Measurements from ENCODE around the gene FANCE. TPM values are rescaled to one million over a fixed set of nuclear protein-coding genes. Genes with fewer than 3 reads are reported as not detected.
A peak's percentile ranks its signal among the peaks of the same experiment; 100 is the strongest.

The FANCE gene
- total and polyA plus RNA-seq, 9 of the 15 experiments (the other 6 are each of a cell fraction or from before 2014, with no cell fraction given), result 5.7 to 30.2 (median 17.0) TPM

DNA sequence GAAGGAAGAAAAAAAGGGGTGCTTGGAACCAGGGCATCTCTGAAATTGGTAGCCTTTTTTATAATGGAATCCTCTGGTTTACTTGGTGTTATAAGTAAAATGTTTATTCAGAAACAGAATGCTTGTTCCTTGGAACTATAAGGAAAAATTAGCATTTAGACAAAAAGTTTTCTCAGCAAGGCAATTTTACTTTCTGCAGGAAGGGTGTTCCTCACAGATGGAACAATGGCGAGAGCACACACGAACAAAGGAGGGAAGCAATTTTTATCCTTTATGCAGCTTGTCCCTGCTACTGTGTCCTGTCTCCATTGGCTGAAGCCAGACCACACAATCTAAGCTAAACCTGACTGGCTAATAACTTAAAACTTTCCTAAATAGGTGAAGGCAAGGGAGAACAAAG is 22.7 kb upstream of the FANCE start (continued):
- TF ChIP-seq, protein P1, sequence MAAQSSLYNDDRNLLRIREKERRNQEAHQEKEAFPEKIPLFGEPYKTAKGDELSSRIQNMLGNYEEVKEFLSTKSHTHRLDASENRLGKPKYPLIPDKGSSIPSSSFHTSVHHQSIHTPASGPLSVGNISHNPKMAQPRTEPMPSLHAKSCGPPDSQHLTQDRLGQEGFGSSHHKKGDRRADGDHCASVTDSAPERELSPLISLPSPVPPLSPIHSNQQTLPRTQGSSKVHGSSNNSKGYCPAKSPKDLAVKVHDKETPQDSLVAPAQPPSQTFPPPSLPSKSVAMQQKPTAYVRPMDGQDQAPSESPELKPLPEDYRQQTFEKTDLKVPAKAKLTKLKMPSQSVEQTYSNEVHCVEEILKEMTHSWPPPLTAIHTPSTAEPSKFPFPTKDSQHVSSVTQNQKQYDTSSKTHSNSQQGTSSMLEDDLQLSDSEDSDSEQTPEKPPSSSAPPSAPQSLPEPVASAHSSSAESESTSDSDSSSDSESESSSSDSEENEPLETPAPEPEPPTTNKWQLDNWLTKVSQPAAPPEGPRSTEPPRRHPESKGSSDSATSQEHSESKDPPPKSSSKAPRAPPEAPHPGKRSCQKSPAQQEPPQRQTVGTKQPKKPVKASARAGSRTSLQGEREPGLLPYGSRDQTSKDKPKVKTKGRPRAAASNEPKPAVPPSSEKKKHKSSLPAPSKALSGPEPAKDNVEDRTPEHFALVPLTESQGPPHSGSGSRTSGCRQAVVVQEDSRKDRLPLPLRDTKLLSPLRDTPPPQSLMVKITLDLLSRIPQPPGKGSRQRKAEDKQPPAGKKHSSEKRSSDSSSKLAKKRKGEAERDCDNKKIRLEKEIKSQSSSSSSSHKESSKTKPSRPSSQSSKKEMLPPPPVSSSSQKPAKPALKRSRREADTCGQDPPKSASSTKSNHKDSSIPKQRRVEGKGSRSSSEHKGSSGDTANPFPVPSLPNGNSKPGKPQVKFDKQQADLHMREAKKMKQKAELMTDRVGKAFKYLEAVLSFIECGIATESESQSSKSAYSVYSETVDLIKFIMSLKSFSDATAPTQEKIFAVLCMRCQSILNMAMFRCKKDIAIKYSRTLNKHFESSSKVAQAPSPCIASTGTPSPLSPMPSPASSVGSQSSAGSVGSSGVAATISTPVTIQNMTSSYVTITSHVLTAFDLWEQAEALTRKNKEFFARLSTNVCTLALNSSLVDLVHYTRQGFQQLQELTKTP (IDR thresholded peaks at IDR 0.05; ENCODE audit: low read depth in 1 of 2, partially characterized antibody in 2 of 2), result peak in 1 of 2 experiments; percentile 40
- TF ChIP-seq ZNF134 (CRISPR knock-in tag; conservative IDR thresholded peaks at IDR 0.05) (peak; percentile 86), JUN (IDR thresholded peaks at IDR 0.05; ENCODE audit: borderline replicate concordance, low read depth, low read length) (0 out of 2 replicates have a peak, but pooled peaks have one; percentile 14), JUN (CRISPR knock-in tag; IDR thresholded peaks at IDR 0.05; ENCODE audit: borderline replicate concordance) (no peak), CBX3 (IDR thresholded peaks at IDR 0.05; ENCODE audit: borderline replicate concordance in 1 of 2, low read length in 2 of 2) (peak in 1 of 2 experiments; percentile 98; a peak in 2 of 3 replicates), TRIM24 (IDR thresholded peaks at IDR 0.05) (peak; percentile 52 to 81; a peak in 2 of 4 replicates), MTA3 (IDR thresholded peaks at IDR 0.05; ENCODE audit: borderline replicate concordance) (0 out of 2 replicates have a peak, but pooled peaks have one; percentile 26), ILK (tag; IDR thresholded peaks at IDR 0.05; ENCODE audit: borderline replicate concordance, low read depth) (no peak), ZNF280A (IDR thresholded peaks at IDR 0.05; ENCODE audit: low read depth, partially characterized antibody) (peak; percentile 98), CBX1 (IDR thresholded peaks at IDR 0.05; ENCODE audit: low read depth) (peak; percentile 88), CBX5 (IDR thresholded peaks at IDR 0.05; ENCODE audit: borderline replicate concordance, low read depth) (peak; percentile 96), NCOA1 (IDR thresholded peaks at IDR 0.05; ENCODE audit: low read depth) (no peak), TRIM28 (IDR thresholded peaks at IDR 0.05) (peak; percentile 99)
- TF ChIP-seq, protein P2, sequence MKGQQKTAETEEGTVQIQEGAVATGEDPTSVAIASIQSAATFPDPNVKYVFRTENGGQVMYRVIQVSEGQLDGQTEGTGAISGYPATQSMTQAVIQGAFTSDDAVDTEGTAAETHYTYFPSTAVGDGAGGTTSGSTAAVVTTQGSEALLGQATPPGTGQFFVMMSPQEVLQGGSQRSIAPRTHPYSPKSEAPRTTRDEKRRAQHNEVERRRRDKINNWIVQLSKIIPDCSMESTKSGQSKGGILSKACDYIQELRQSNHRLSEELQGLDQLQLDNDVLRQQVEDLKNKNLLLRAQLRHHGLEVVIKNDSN (CRISPR knock-in tag; IDR thresholded peaks at IDR 0.05), result no peak
